HepG2 (cell line): ENCODE data around the gene TMEM220. TPM values are rescaled to one million over a fixed set of nuclear protein-coding genes. Genes with fewer than 3 reads are reported as not detected.

Source experiments
- ELF3 ChIP-seq: IDR thresholded peaks from 2 replicates; pipeline ENCODE4 v1.6.1; 2016; ENCODE audit warnings: missing genetic modification reagents, missing compliant biosample characterization
- KIAA2018 ChIP-seq: sonication (generic); formaldehyde crosslinking; IDR thresholded peaks from 2 replicates; pipeline ENCODE4 v1.5.0; 2020; ENCODE audit warnings: mild to moderate bottlenecking, missing genetic modification reagents, borderline replicate concordance
- KMT2A ChIP-seq: sonication (generic); formaldehyde crosslinking; IDR thresholded peaks from 2 replicates; pipeline ENCODE4 v1.4.0; 2020; ENCODE audit warnings: missing genetic modification reagents
- MEIS1 ChIP-seq: sonication (generic); formaldehyde crosslinking; IDR thresholded peaks from 2 replicates; pipeline ENCODE4 v1.9.0; 2021; ENCODE audit warnings: mild to moderate bottlenecking, missing genetic modification reagents, moderate library complexity, borderline replicate concordance
- PITX1 ChIP-seq: sonication (generic); formaldehyde crosslinking; IDR thresholded peaks from 2 replicates; pipeline ENCODE4 v1.5.1; 2020; ENCODE audit warnings: mild to moderate bottlenecking, missing genetic modification reagents
- RBFOX2 ChIP-seq: fragments of 200-400 bp; formaldehyde crosslinking; IDR thresholded peaks from 2 replicates; pipeline ENCODE4 v1.6.1; 2017; ENCODE audit warnings: low read depth, mild to moderate bottlenecking, low read length
- ZBTB3 ChIP-seq: sonication (generic); formaldehyde crosslinking; IDR thresholded peaks from 2 replicates; pipeline ENCODE4 v1.4.0; 2020; ENCODE audit warnings: low read depth, mild to moderate bottlenecking, moderate library complexity, missing genetic modification reagents, borderline replicate concordance
- ZNF101 ChIP-seq: sonication (generic); formaldehyde crosslinking; IDR thresholded peaks from 2 replicates; pipeline ENCODE4 v1.4.0; 2020; ENCODE audit warnings: mild to moderate bottlenecking, low read depth, missing genetic modification reagents, borderline replicate concordance
- ZNF232 ChIP-seq: sonication (generic); formaldehyde crosslinking; IDR thresholded peaks from 2 replicates; pipeline ENCODE4 v1.4.0; 2020; ENCODE audit warnings: missing genetic modification reagents, borderline replicate concordance
- ZNF280B ChIP-seq: sonication (generic); formaldehyde crosslinking; IDR thresholded peaks from 2 replicates; pipeline ENCODE4 v1.5.0; 2020; ENCODE audit warnings: missing genetic modification reagents, mild to moderate bottlenecking, borderline replicate concordance
- ZNF343 ChIP-seq: sonication (generic); formaldehyde crosslinking; IDR thresholded peaks from 2 replicates; pipeline ENCODE4 v1.4.0; 2020; ENCODE audit warnings: mild to moderate bottlenecking, missing genetic modification reagents
- ZNF432 ChIP-seq: sonication (generic); formaldehyde crosslinking; IDR thresholded peaks from 2 replicates; pipeline ENCODE4 v1.5.0; 2020; ENCODE audit warnings: missing genetic modification reagents, mild to moderate bottlenecking, borderline replicate concordance
- ZNF574 ChIP-seq: sonication (generic); formaldehyde crosslinking; IDR thresholded peaks from 2 replicates; pipeline ENCODE4 v1.4.0; 2020; ENCODE audit warnings: missing genetic modification reagents
- ZNF7 ChIP-seq: IDR thresholded peaks from 2 replicates; pipeline ENCODE4 v1.6.1; 2016; ENCODE audit warnings: missing biosample characterization, missing genetic modification reagents
- polyA plus RNA-seq, 8 experiments: library from polyadenylated mRNA; depleted of rRNA in 3 of 8; stranded (reverse) in 7 of 8; unstranded in 1 of 8; fragments of >200 nt; fragmentation: Illumina TruSeq in 4 of 8; extraction: Trizol in 4 of 8; gene quantifications; 2 replicates each; pipeline versions ENCODE4 v1.2.1 to v1.2.3, GENCODE V29; 2011 to 2016; ENCODE audit warnings: low read depth in 4 of 8, missing spikeins in 1 of 8, mixed read lengths in 1 of 8; ENCODE audit not compliant: insufficient read depth in 1 of 8
- total RNA-seq, 5 experiments: library from RNA; depleted of rRNA; stranded (reverse); fragments of >200 nt; fragmentation: Illumina TruSeq; extraction: Trizol; gene quantifications; 2 replicates each; pipeline ENCODE4 v1.2.3, GENCODE V29; 2016; ENCODE audit warnings: low read depth in 1 of 5

Gene TMEM220
- total and polyA plus RNA-seq, 2 of the 13 experiments (the other 11 are each of a cell fraction or from before 2014, with no cell fraction given) = 1.3 to 2.2 TPM

- TF ChIP-seq ZNF280B (CRISPR knock-in tag) (peak; percentile 76; the same call in 1 of the 2 replicates), ZBTB3 (CRISPR knock-in tag) (no peak), RBFOX2 (peak; percentile 96), KMT2A (CRISPR knock-in tag) (peak; percentile 99), ZNF7 (CRISPR knock-in tag) (no peak), PITX1 (CRISPR knock-in tag) (no peak), ZNF101 (CRISPR knock-in tag) (no peak), MEIS1 (0 out of 2 replicates have a peak, but pooled peaks have one; percentile 31), ZNF343 (peak; percentile 65; the same call in 1 of the 2 replicates), ELF3 (CRISPR knock-in tag) (peak; percentile 75), KIAA2018 (CRISPR knock-in tag) (no peak), ZNF574 (CRISPR knock-in tag) (peak; percentile 100), ZNF232 (CRISPR knock-in tag) (peak; percentile 91), ZNF432 (CRISPR knock-in tag) (no peak)
Observed at GRCh38 chr17:10697092-10698081, 32.4 kb downstream of the TMEM220 start, which contains the start of the genes ADPRM and SCO1 (continued).
